Effector memory CD8-positive, alpha-beta T cell (primary cell): Measurements from ENCODE around the gene LRRC61.
A peak's percentile ranks its signal among the peaks of the same experiment; 100 is the strongest.

Experiments used
- ATAC-seq: fragments of 150-1000 bp; cut with Tn5 transposase; replicated peaks from 2 replicates; pipeline ENCODE4 v1.10.0; 2021; ENCODE audit warnings: mild to moderate bottlenecking, moderate library complexity
- DNase-seq, 3 experiments: peaks; one replicate each; pipeline ENCODE4 v3.0.0; 2021
- H3K27ac Mint-ChIP-seq, 2 donors: one replicate each; pipeline ENCODE4 v1.8.0; 2022; ENCODE audit warnings: mild to moderate bottlenecking in 2 of 2, mixed read lengths in 2 of 2, moderate library complexity in 2 of 2
- H3K27me3 Mint-ChIP-seq, 2 donors: one replicate each; pipeline ENCODE4 v1.8.0; 2022; ENCODE audit warnings: mixed read lengths in 2 of 2
- H3K36me3 Mint-ChIP-seq: one replicate; pipeline ENCODE4 v1.8.0; 2022; ENCODE audit warnings: mild to moderate bottlenecking, moderate library complexity, mixed read lengths; ENCODE audit not compliant: insufficient read depth
- H3K4me1 Mint-ChIP-seq, 2 donors: one replicate each; pipeline ENCODE4 v1.8.0; 2022; ENCODE audit warnings: low read depth in 2 of 2, mixed read lengths in 2 of 2
- H3K4me3 Mint-ChIP-seq, 2 donors: one replicate each; pipeline ENCODE4 v1.8.0; 2022; ENCODE audit warnings: mild to moderate bottlenecking in 2 of 2, mixed read lengths in 2 of 2, moderate library complexity in 2 of 2
- H3K9me3 Mint-ChIP-seq, 2 donors: one replicate each; pipeline ENCODE4 v1.8.0; 2022; ENCODE audit warnings: mixed read lengths in 2 of 2

LRRC61 gene

GRCh38 chr7:150330211-150330885 is 7.2 kb downstream of the LRRC61 start:
- ATAC-seq (no peak), DNase-seq (no peak)
- no peaks in the 10 kb centered on the region for H3K27me3 Mint-ChIP-seq
- H3K4me1 Mint-ChIP-seq = peaks cover 3 to 14% of the 10 kb centered on the region in 2 donors
- no peaks in the 10 kb centered on the region for H3K9me3 Mint-ChIP-seq
- peaks cover 4% of the 10 kb centered on the region for H3K36me3 Mint-ChIP-seq
- no peak overlapping the region for H3K4me3 Mint-ChIP-seq
- H3K27ac Mint-ChIP-seq = no peak overlapping the region

- Mint-ChIP-seq H3K27me3 (peaks cover 0 to 6% of the 10 kb centered on the region in 2 donors), H3K9me3 (no peaks in the 10 kb centered on the region), H3K36me3 (no peaks in the 10 kb centered on the region), H3K4me3 (no peak overlapping the region), H3K27ac (peak overlapping the region in 1 of 2 donors; percentile 36), H3K4me1 (peaks cover 0 to 5% of the 10 kb centered on the region in 2 donors)
- DNase-seq (no peak), ATAC-seq (no peak)
Measured at GRCh38 chr7:150332852-150333635, 9.9 kb downstream of the LRRC61 start.

- DNase-seq (no peak), ATAC-seq (no peak)
- no peaks in the 10 kb centered on the region for H3K9me3 Mint-ChIP-seq
- no peak overlapping the region for H3K4me3 Mint-ChIP-seq
- H3K36me3 Mint-ChIP-seq = no peaks in the 10 kb centered on the region
- peaks cover 0 to 7% of the 10 kb centered on the region in 2 donors for H3K27me3 Mint-ChIP-seq
- H3K4me1 Mint-ChIP-seq = peaks cover 0 to 5% of the 10 kb centered on the region in 2 donors
- H3K27ac Mint-ChIP-seq = peak overlapping the region in 1 of 2 donors; percentile 17
Measured at GRCh38 chr7:150333659-150334058, 10.5 kb downstream of the LRRC61 start.

- no peak for ATAC-seq
- Mint-ChIP-seq H3K27ac (peak overlapping the region in 1 of 2 donors; percentile 17), H3K36me3 (no peaks in the 10 kb centered on the region), H3K4me1 (peaks cover 0 to 4% of the 10 kb centered on the region in 2 donors), H3K4me3 (no peak overlapping the region), H3K27me3 (peaks cover 0 to 7% of the 10 kb centered on the region in 2 donors), H3K9me3 (no peaks in the 10 kb centered on the region)
- no peak for DNase-seq
Measured at GRCh38 chr7:150334108-150334507, 11.0 kb downstream of the LRRC61 start.

GRCh38 chr7:150335108-150335773 is 12.1 kb downstream of the LRRC61 start:
- no peak for DNase-seq
- ATAC-seq = no peak
- Mint-ChIP-seq H3K9me3 (no peaks in the 10 kb centered on the region), H3K4me1 (peaks cover 3 to 5% of the 10 kb centered on the region in 2 donors), H3K36me3 (no peaks in the 10 kb centered on the region), H3K27me3 (peaks cover 0 to 16% of the 10 kb centered on the region in 2 donors), H3K4me3 (no peak overlapping the region), H3K27ac (peak overlapping the region in 1 of 2 donors; percentile 56)

- no peak for DNase-seq
- Mint-ChIP-seq H3K9me3 (no peaks in the 10 kb centered on the region), H3K36me3 (no peaks in the 10 kb centered on the region), H3K27me3 (peaks cover 0 to 21% of the 10 kb centered on the region in 2 donors), H3K4me1 (peaks cover 3 to 6% of the 10 kb centered on the region in 2 donors), H3K4me3 (no peak overlapping the region), H3K27ac (no peak overlapping the region)
- ATAC-seq = no peak
Measured at GRCh38 chr7:150335774-150336112, 12.6 kb downstream of the LRRC61 start.

- Mint-ChIP-seq H3K27ac (no peak overlapping the region), H3K27me3 (peaks cover 0 to 31% of the 10 kb centered on the region in 2 donors), H3K4me1 (peaks cover 3 to 7% of the 10 kb centered on the region in 2 donors), H3K4me3 (no peak overlapping the region), H3K36me3 (no peaks in the 10 kb centered on the region), H3K9me3 (no peaks in the 10 kb centered on the region)
- ATAC-seq (no peak), DNase-seq (no peak)
Measured at GRCh38 chr7:150336746-150337145, 13.6 kb downstream of the LRRC61 start.

- DNase-seq (no peak), ATAC-seq (no peak)
- no peak overlapping the region for H3K4me3 Mint-ChIP-seq
- no peaks in the 10 kb centered on the region for H3K36me3 Mint-ChIP-seq
- H3K9me3 Mint-ChIP-seq = no peaks in the 10 kb centered on the region
- H3K27ac Mint-ChIP-seq = no peak overlapping the region
- peaks cover 3 to 7% of the 10 kb centered on the region in 2 donors for H3K4me1 Mint-ChIP-seq
- H3K27me3 Mint-ChIP-seq = peaks cover 0 to 36% of the 10 kb centered on the region in 2 donors
Measured at GRCh38 chr7:150337179-150337578, 14.0 kb downstream of the LRRC61 start.

GRCh38 chr7:150337659-150338081 is 14.5 kb downstream of the LRRC61 start:
- Mint-ChIP-seq H3K27me3 (peaks cover 0 to 41% of the 10 kb centered on the region in 2 donors), H3K36me3 (no peaks in the 10 kb centered on the region), H3K4me1 (peaks cover 3 to 7% of the 10 kb centered on the region in 2 donors), H3K9me3 (no peaks in the 10 kb centered on the region), H3K4me3 (no peak overlapping the region), H3K27ac (peak overlapping the region in 1 of 2 donors; percentile 72)
- ATAC-seq = no peak
- DNase-seq = no peak

GRCh38 chr7:150338166-150338829 is 15.1 kb downstream of the LRRC61 start:
- DNase-seq = no peak
- no peaks in the 10 kb centered on the region for H3K9me3 Mint-ChIP-seq
- H3K4me1 Mint-ChIP-seq = peaks cover 3 to 7% of the 10 kb centered on the region in 2 donors
- ATAC-seq = no peak
- H3K4me3 Mint-ChIP-seq = no peak overlapping the region
- H3K36me3 Mint-ChIP-seq = no peaks in the 10 kb centered on the region
- peaks cover 3 to 47% of the 10 kb centered on the region in 2 donors for H3K27me3 Mint-ChIP-seq
- H3K27ac Mint-ChIP-seq = peak overlapping the region in 1 of 2 donors; percentile 72

GRCh38 chr7:150339409-150339809 is 16.3 kb downstream of the LRRC61 start:
- H3K9me3 Mint-ChIP-seq = no peaks in the 10 kb centered on the region
- no peak overlapping the region for H3K4me3 Mint-ChIP-seq
- ATAC-seq = no peak

GRCh38 chr7:150340024-150340749 is 17.0 kb downstream of the LRRC61 start:
- H3K27ac Mint-ChIP-seq = no peak overlapping the region
- no peaks in the 10 kb centered on the region for H3K36me3 Mint-ChIP-seq
- no peak overlapping the region for H3K4me3 Mint-ChIP-seq
- H3K9me3 Mint-ChIP-seq = no peaks in the 10 kb centered on the region
- ATAC-seq (no peak), DNase-seq (no peak)
- H3K4me1 Mint-ChIP-seq = peaks cover 0 to 7% of the 10 kb centered on the region in 2 donors
- H3K27me3 Mint-ChIP-seq = peaks cover 10 to 54% of the 10 kb centered on the region in 2 donors

More at GRCh38 chr7:150339409-150339809, 16.3 kb downstream of the LRRC61 start:
- Mint-ChIP-seq H3K36me3 (no peaks in the 10 kb centered on the region), H3K4me1 (peaks cover 3 to 7% of the 10 kb centered on the region in 2 donors), H3K27me3 (peaks cover 10 to 54% of the 10 kb centered on the region in 2 donors), H3K27ac (peak overlapping the region in 1 of 2 donors; percentile 5)
- no peak for DNase-seq
